GM21529 (cell line): Measurements from ENCODE around the gene MNT.

ENCODE experiments used
- ATAC-seq: cut with Tn5 transposase; IDR thresholded peaks from one replicate; pipeline ENCODE4 v1.9.1; 2021; ENCODE audit not compliant: unreplicated experiment

Gene MNT

DNA sequence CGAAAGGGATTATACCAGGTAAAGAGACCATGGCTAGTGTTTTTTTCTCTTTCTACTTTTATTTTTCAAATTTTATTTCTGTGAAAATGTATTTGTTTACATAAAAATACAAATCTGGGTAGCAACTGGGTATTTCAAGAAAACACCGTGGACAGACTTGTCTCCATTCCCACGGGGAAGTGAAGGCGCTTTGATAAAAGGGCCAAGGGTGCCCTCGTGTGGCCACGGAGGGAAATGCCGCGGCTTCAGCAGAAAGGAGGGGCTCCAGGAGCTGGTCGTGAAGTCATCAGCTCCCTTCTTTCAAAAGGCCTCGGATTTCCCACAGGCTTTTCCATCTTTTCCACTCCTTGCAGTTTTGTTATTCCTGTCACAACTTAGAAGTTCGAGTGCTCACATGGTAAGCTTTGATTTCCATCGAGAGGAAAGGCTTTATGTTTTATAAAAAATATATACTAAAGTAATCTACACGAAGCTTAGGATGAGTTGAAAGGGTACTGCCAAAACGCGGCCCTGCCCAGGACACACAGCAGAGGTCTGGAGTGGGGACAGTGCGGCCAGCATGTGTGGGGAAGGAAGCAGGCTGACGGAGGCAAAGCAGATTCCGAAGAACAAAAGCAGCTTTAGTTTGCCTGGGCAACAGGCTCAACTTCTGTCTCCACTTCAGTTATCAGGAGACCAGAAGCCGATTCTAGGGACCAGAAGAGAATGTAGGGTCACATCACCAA lies 15.3 kb upstream of the MNT start:
- ATAC-seq = peak; percentile 49

DNA sequence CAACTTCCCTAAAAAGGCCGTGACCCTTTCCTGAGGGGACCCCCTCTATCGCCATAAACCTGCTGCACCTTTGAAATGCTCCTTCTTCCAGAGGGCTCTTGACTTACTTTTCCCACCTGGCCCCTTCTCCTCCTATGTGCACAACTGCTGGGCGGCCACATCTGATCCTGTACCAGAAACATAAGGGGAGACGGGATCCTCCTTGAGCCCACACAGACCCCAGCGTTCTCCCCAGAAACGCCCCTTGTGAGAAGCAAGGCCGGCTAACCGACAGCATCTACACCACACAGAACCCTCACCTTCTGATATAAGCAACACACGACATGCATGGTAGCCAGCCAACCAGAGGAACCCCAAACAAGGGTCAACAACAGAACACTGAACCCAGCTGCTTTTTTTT lies 14.2 kb upstream of the MNT start:
- no peak for ATAC-seq

DNA sequence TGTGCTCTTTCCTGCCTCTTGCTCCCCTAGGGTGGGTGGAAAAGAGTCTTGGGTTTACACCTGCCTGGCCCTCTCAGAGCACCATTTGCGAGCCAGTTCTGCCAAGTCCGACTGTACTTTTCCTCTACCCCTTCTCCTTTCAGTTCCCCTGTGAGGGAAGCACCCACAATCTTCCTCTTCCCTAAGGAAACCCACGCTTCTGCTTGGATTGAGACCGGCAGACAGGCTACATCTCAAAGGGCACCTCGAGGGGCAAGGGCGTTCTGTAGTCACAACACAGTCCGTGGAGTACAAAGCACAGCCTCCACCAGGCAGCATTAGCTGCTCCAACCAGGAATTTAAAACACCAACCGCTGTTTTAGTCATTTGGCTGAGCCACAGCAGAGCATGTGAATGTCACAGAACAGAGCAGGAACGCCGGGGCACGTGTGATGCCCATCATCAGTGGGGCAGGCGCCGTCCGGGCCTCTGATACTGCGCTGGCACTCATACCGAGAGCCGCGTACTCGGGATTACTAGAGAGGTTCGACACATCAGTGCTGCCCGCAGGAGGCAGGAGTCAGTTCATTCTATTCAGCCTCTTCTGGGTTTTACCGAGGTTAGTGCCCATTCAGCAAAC lies 13.7 kb upstream of the MNT start:
- no peak for ATAC-seq

DNA sequence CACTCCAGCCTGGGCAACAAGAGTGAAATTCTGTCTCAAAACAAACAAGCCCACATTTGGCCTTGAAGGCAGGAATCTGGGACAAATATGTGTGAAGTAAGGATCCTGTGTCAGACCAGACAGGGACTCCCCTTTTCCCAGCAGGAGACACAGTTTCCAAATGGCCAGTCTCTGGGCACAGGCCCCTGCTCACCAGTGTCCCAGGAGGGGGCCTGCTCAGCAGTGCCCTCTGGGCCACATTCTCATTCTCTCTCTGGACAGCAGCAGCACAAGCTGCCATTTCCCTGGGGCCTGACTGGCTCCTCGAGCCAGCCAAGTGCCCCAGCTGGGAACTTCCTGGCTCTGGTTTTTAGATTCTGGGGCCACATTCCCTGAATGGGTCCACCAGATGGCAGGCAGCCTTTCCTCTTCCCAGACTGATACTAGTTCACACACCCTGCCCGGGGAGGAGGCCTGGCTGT lies 11.7 kb upstream of the MNT start:
- ATAC-seq = no peak

DNA sequence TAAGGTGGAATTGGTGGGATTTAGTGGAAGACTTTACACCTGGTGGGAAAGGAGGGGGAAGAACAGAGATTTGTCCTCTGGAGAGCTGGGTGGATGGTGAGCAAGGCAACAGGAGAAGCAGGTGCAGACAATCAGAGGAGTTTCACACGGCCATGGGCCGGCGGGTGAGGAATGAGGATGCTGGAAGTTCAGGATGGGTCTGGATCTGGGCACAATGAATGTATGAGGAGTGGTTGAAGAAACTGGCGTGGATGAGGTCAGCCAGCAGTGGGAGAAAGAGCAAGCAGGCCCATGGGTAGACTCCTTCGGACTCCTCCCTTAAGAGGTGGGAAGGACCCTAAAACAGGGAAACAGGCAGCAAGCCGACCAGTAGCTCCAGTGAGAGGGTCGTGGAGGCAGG lies 10.1 kb upstream of the MNT start:
- ATAC-seq = no peak

DNA sequence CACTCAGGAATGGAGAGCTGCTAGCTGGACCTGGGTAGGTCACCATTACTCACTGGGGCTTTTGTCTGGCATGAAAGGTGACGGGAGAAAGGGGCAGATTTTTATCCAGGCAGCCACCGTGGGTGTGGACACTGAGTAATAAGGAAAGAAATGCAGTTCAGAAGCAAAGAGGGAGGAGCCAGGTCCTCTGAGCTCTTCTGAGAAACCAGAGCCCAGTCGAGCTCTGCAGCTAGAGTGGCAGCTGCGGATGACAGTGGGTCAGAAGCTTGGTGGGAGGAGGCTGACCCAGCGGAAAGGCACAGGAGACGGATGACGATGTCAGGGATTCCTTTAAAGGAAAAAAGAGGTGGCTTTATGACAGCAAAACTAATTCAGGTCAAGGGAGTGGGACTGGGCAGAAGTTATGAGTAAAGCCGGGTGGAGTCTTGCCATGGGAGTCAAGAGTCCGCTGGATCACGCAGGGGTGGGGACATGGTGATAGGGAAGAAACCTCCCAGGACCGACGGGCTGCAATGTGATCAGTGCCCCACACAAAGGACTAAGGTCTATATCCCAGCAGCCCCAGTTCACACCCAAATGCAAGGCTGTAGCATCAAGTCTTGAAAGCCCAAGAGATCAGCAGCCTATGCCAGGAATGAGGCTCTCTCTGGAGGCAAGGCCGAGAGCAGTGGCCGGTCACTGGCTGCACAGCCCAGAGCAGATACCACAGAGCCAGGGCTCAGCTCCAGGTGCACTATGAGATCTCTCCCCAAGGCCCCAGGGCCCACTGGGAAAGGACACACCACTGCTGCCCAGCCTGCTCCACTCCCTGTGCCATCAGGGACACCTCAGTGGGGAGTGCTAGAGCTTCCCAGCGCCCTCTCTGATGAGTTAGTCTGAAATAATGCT lies 6.3 kb upstream of the MNT start:
- ATAC-seq = no peak

DNA sequence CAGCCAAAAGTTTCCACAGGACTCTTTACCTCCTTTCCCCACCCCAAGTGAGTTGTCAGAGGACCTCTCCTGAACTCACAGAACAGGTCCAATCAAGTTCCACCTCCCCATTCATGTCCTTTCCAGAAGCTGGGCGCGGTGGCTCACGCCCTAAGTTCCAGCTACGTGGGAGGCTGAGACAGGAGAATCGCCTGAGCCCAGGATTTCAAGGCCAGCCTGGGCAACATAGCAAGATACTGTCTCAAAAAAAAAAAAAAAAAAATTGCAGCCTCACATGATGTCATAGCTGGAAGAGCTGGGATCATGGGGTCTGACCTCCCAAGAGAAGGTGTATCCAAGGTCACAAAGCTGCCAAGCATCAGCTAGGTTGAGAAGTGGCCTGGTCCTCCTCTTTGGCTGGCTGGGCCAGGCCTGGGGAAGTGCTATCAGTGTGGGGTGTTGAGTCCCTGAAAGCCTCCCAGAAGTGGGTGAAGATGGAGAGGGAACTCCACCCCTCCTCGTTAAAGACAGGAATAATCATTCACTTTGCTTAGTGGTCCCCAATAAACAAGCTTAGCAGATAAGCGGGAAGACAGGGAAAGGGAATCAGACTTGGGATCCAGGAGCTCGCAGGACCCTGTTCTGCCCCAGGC lies 5.5 kb upstream of the MNT start:
- ATAC-seq = no peak

DNA sequence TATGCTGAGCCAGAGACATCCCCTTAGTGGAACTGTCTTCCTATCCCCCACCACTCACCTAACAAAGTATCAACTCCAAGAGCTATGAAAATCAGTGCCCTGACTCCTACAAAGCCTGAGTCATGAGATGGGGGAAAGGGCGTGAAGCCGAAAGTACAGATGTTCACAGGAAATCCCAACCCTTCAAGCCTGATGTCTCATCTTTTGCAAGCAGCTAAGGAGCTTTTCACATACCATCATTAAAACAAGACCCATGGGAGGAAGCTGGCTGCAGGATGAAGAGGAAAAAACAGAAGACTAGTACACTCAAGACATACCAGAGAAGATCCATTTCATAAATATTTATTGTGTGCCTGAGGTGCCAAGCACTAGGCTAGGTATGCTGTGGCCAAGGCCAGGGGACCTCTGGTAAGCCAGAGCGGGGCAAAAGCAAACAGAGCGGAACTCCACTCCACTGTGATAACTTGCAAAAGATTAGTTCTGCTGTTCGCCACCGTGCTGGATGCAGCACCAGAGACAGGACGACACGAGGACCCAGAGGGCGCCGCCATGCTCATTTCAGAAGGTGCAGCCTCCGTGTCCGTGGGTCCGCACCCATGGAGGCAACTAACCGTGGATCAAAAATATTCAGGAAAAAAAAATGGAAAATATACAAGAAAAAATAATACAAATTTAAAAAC lies 4.5 kb upstream of the MNT start:
- no peak for ATAC-seq

DNA sequence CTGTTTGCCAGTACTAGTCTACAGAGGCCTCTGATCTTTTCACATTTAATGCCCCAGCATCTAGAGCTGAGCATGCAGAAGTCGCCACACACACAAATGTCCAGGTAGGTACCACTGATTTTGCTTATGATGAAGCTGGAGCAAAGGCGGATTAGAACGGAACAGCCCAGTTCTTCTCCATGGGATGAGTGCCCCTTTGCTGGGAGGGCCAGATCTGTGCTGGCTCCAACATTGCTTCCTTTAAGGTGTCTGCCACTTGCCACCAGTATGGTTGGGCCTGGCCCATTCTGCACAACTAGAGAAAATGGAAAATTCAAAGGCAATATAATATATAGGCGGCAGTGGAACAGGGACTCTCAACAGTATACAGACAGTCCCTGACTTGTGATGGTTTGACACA lies 2.2 kb upstream of the MNT start:
- no peak for ATAC-seq

DNA sequence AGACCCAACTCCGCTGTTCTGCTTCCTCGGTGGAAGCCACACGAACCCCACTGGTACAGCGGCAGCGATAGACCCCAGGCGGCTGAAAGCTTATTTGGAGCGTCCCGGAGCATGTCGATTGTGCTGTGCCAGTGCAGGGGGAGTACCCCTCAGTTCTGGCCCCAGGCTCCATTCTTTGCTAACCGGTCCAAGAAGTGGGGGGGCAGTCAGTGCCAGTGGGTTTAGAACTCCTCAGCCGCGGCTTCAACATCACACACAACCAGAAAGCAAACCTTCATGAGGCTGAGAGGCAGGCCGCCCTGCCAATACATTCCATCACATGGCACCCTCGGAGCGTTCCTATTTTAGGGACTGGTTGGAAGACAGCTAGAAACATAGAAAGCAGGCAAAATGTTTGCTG lies 1.7 kb upstream of the MNT start:
- ATAC-seq = no peak

DNA sequence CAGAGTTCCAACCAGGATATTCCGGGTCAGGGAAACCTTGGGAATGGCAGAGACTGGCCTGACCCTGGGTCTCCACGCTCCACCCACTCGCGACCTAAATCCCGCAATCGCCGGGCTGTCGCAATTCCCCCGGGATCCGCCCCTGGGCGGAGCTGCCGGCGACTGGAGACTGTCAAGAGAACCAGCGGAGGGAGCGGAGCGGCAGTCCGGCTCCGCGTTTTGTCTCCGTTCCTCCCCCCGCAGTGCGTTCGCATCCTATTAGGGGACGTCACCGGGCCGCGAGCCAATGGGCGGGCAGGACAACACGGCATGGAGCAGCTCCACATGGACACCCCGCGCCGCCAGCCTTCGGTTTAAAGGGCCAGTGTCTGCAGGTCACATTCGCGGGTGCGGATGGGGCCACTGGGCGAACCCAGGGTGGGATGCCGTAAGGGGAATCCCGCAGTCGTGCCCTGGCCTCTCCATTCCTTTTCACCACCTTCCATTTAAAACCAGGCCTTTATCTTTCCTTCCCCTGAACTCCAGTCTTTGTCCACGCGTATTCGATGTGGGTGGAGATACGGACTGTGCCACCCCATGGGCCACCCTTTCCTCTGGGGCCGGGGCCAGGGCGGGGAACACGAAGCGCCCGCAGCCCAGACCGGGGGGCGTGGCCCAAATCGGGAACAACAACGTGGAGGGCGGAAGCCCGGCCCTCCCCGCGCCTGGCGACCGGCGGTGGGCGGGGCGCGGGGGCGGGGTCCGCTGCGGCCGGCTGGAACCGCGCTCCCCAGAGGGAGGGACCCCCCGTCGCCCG lies 764 bp upstream of the MNT start:
- ATAC-seq = peak; percentile 42

DNA sequence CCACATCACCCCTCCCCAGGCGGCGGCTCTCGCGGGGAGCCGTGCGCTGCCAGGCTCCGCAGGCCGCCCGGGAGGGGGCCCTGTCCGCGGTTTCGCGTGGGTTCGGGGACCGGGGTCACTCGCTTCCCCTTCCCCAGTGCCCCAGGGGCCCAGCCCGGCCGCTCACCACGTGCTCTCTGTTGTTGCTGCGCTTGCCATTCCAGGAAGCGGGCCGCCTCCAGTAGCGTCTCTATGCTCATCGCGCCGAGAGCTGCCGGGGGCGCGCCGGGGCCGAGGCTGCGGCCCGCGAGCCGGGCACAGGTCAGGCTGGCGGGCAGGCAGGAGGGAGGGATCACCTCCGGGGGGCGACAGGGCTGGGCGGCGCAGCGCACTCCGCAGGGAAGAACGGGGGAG lies 390 bp downstream of the MNT start:
- ATAC-seq = no peak

DNA sequence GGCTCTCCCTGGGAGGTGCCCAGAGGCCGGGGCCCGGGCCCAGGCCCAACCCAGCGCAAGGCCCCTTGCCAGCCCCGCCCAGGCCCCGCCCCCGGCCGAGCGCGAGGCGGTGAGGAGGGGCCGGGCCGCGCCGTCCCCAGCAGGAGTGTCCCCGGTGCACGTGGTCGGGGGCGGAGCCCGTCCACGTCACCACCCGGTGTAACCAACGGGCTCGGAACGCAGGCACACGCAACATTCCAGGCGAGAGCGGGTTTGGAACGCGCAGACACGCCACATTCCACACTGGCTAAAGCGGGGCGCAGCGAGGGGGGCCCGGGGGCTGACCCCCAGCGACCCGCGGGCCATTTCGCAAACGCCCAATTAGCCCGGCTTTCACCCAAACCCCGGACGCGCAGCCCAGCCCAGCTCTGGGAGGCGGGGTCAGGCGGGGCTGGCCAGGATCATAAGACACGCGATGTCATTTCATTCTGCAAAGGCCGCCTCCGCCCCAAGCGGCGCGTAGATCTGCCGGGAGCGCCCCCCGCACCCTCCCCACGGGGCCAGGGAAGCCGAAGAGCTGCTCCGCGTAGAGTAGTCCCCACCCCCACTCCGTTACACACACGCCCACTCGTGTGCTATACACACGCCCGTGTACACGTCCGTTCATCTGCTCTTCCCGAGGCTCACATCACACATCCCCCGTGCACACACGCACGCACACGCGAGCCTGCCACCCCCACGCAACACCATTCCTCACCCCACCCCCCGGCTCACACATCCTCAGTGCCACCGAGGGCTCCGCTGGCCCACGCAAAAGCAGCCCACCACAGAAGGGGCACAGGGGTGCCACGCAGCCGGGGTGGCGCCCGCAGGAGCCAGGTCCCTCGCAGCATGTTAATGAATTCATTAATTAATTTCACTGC lies 1.0 kb downstream of the MNT start:
- ATAC-seq = peak; percentile 37

DNA sequence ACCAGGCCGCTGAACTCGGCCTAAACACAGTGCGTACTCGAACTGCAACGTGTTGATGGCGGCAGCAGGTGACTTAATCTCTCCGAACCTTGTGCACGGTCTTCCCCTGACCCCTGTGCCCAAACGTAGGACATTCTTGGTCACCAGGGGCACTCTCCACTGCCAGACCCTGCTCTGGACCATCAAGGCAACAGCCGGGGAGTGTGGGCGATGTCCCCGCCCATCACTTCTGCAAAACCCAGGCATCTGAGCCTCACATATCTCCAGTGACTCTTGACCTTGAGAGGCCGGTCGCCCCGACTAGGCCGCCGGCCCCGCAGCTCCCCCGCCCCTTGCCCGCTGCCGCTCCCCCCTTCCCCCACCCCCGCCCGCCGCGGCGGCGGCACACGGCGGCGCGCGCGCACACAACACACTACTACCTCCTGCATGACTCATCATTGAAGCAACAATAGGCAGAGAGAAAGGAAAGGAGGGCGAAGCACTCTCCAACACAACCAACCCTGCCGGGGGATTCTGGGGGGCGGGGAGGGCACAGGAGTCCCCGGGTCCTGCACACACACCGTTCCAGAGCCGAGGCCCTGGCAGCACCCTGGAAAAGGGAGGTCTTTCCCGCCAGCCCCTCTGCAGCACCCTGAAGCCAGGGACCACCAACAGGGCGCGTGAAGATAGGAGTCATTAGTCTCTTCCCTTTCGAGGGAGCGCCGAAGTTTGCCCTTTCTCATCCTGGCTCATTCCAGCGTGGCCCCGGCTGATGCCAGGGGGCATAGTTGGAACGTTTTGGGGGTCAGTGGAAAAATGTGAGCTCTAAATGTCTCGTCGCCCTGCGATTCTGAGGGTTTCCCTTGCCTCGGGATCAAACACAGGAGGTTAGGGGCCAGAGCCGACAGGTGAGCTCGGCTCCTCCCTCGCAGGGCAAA lies 1.9 kb downstream of the MNT start:
- ATAC-seq = no peak

DNA sequence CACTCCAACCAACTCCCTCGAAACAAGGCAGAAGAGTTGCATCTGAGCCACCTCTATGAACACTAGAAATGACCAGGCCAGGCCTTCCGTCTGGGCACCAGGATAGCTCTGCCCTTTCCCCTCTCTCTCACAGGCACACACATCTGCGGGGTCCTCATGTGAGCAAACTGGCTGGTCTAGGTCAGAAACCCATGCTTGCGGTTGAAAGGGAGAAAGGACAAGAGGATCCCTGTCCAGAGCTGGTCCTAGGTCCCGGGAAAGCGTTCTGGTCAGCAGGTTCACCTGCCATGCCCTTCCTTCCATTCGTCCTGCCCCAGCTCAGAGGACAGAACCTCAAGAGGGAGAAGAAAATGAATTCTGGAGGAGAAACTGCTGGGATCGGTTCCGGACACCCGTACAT lies 2.7 kb downstream of the MNT start:
- ATAC-seq = no peak

DNA sequence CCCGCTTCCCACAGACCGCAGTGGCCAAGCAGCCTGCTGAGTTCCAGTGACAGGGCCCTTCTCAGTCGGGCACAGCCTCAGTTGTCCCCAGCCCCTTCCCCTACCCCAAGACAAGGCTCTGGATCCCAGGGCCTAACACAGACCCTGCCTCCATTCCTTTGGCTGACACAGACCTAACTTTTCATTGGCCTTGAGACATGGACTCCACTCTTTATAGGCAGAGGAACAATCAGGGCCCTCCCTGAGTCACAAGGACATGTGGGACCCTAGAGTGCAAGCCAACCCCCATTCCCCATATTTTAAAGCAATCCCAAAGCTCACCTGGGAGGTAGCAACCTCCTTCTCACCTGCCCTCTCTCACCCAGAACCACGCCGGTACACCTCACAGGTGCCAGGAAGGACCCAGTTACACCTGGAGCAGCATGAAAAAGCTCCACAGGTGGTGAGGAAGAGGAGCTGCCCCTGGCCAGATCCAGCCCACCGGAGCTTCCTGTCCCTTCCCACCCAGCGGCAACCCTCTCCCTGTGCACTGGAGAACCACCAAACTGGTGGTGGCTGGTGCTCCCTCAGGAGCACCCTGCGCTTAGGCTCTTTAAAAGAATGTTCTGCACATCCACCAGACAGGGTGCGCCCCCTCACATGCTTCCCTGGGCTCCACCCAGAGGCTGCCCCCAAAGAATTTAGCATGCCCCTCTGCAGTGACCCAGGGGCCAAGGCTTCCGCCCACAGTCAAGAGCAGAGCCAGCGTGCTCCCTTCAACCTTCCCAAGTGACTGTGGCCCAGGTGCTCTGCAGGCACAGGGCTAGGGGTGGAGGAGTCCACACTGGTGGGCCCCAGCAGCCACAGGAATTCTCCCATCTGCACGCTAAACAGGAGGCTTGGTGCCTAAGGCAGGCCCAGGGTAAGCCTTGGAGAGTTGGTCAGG lies 3.4 kb downstream of the MNT start:
- ATAC-seq = no peak
